ENCODE data around the gene CLDN20. TPM values are rescaled to one million over a fixed set of nuclear protein-coding genes. Genes with fewer than 3 reads are reported as not detected.

Gene CLDN20
- total RNA-seq, 6 donors from 2014 or later, result not detected

GRCh38 chr6:155244434-155244833 lies 19.4 kb upstream of the CLDN20 start:
- peaks cover 0 to 11% (median 0%) of the 10 kb centered on the region in 4 donors for H3K4me1 ChIP-seq
- no peak for DNase-seq
- H3K36me3 ChIP-seq, result no peaks in the 10 kb centered on the region
- no peak overlapping the region for H3K27ac ChIP-seq
- WGBS, 2 donors, result 81 to 93% methylated on average over 4 of the region's 4 CpGs
- no peaks in the 10 kb centered on the region for H3K27me3 ChIP-seq
- ATAC-seq (ENCODE audit: low FRiP score in 2 of 2), result no peak
- H3K4me3 ChIP-seq, result no peak overlapping the region
- no peaks in the 10 kb centered on the region for H3K9me3 ChIP-seq
- TF ChIP-seq EP300 (IDR thresholded peaks at IDR 0.05), result no peak
- no peak for TF ChIP-seq POLR2A (IDR thresholded peaks at IDR 0.05)
- TF ChIP-seq POLR2AphosphoS5 (IDR thresholded peaks at IDR 0.05), result no peak
- TF ChIP-seq, protein P1, sequence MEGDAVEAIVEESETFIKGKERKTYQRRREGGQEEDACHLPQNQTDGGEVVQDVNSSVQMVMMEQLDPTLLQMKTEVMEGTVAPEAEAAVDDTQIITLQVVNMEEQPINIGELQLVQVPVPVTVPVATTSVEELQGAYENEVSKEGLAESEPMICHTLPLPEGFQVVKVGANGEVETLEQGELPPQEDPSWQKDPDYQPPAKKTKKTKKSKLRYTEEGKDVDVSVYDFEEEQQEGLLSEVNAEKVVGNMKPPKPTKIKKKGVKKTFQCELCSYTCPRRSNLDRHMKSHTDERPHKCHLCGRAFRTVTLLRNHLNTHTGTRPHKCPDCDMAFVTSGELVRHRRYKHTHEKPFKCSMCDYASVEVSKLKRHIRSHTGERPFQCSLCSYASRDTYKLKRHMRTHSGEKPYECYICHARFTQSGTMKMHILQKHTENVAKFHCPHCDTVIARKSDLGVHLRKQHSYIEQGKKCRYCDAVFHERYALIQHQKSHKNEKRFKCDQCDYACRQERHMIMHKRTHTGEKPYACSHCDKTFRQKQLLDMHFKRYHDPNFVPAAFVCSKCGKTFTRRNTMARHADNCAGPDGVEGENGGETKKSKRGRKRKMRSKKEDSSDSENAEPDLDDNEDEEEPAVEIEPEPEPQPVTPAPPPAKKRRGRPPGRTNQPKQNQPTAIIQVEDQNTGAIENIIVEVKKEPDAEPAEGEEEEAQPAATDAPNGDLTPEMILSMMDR (IDR thresholded peaks at IDR 0.05), result no peak

DNA sequence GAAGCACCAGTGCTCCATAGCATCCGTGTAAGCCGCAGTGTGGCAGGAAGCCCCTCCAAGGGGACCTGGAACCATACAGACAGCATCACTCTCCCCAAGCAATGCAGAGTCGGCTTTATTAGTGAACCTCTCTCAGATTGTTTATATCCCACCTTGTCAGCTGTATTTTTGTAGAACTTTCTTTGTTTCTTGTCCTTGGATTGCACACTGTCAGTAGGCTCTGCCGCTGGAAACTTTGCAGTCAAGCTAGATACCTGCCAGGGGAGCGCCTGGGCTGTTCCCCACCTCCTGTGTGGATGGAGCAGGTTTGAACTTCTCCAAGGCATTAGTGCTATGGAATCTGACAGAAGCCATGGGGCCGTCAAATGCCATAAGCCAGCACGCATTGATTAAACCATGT lies 18.6 kb upstream of the CLDN20 start:
- DNase-seq, result no peak
- H3K27me3 ChIP-seq, result no peaks in the 10 kb centered on the region
- H3K9me3 ChIP-seq, result no peaks in the 10 kb centered on the region
- H3K4me1 ChIP-seq, result peaks cover 0 to 11% (median 0%) of the 10 kb centered on the region in 4 donors
- 86 to 94% methylated on average over 7 of the region's 7 CpGs for WGBS, 2 donors
- H3K27ac ChIP-seq, result no peak overlapping the region
- H3K4me3 ChIP-seq, result no peak overlapping the region
- ATAC-seq (ENCODE audit: low FRiP score in 2 of 2), result no peak
- H3K36me3 ChIP-seq, result no peaks in the 10 kb centered on the region
- TF ChIP-seq, protein P1 (IDR thresholded peaks at IDR 0.05), result no peak
- TF ChIP-seq POLR2A (IDR thresholded peaks at IDR 0.05) (no peak), EP300 (IDR thresholded peaks at IDR 0.05) (no peak), POLR2AphosphoS5 (IDR thresholded peaks at IDR 0.05) (no peak)

- DNase-seq, result no peak
Observed at GRCh38 chr6:155245831-155246230, 18.0 kb upstream of the CLDN20 start.

GRCh38 chr6:155246825-155247224 lies 17.0 kb upstream of the CLDN20 start:
- Histone ChIP-seq H3K27me3 (no peaks in the 10 kb centered on the region), H3K36me3 (no peaks in the 10 kb centered on the region), H3K4me1 (peaks cover 0 to 11% (median 0%) of the 10 kb centered on the region in 4 donors), H3K4me3 (no peak overlapping the region), H3K9me3 (no peaks in the 10 kb centered on the region), H3K27ac (peak overlapping the region in 1 of 4 donors; percentile 72)
- no peak for DNase-seq
- WGBS, 2 donors, result 93 to 100% methylated on average over 2 of the region's 2 CpGs
- TF ChIP-seq, protein P1 (IDR thresholded peaks at IDR 0.05), result no peak
- TF ChIP-seq EP300 (IDR thresholded peaks at IDR 0.05), result no peak
- no peak for TF ChIP-seq POLR2A (IDR thresholded peaks at IDR 0.05)
- TF ChIP-seq POLR2AphosphoS5 (IDR thresholded peaks at IDR 0.05), result no peak
- ATAC-seq (ENCODE audit: low FRiP score in 2 of 2), result no peak

More at GRCh38 chr6:155245831-155246230, 18.0 kb upstream of the CLDN20 start:
- Histone ChIP-seq H3K9me3 (no peaks in the 10 kb centered on the region), H3K4me1 (peaks cover 0 to 11% (median 0%) of the 10 kb centered on the region in 4 donors), H3K27ac (no peak overlapping the region), H3K4me3 (no peak overlapping the region), H3K36me3 (no peaks in the 10 kb centered on the region), H3K27me3 (no peaks in the 10 kb centered on the region)
- no peak for ATAC-seq (ENCODE audit: low FRiP score in 2 of 2)
- 72 to 86% methylated on average over 3 of the region's 3 CpGs for WGBS, 2 donors
- TF ChIP-seq, protein P1 (IDR thresholded peaks at IDR 0.05), result no peak
- no peak for TF ChIP-seq EP300 (IDR thresholded peaks at IDR 0.05)
- TF ChIP-seq POLR2AphosphoS5 (IDR thresholded peaks at IDR 0.05), result no peak
- TF ChIP-seq POLR2A (IDR thresholded peaks at IDR 0.05), result no peak

- Histone ChIP-seq H3K36me3 (peaks cover 0 to 3% (median 0%) of the 10 kb centered on the region in 4 donors), H3K4me1 (peaks cover 0 to 11% (median 0%) of the 10 kb centered on the region in 4 donors), H3K9me3 (no peaks in the 10 kb centered on the region), H3K4me3 (no peak overlapping the region), H3K27ac (peak overlapping the region in 2 of 4 donors; percentile 68 to 72), H3K27me3 (no peaks in the 10 kb centered on the region)
- TF ChIP-seq EP300 (IDR thresholded peaks at IDR 0.05), result no peak
- TF ChIP-seq POLR2A (IDR thresholded peaks at IDR 0.05), result no peak
- no peak for TF ChIP-seq POLR2AphosphoS5 (IDR thresholded peaks at IDR 0.05)
- TF ChIP-seq, protein P1 (IDR thresholded peaks at IDR 0.05), result no peak
- no peak for DNase-seq
- 55 to 87% methylated on average over 5 of the region's 5 CpGs for WGBS, 2 donors
- peak; percentile 16 to 45 for ATAC-seq (ENCODE audit: low FRiP score in 2 of 2)
Observed at GRCh38 chr6:155247618-155248007, 16.2 kb upstream of the CLDN20 start.

All from upper lobe of left lung (tissue), 6 donors.